OCI-LY7 (cell line): ENCODE results near the gene GDPD2. TPM values are rescaled to one million over a fixed set of nuclear protein-coding genes. Genes with fewer than 3 reads are reported as not detected.

Source experiments
- BruUV-seq: library from RNA; stranded (reverse); fragments of 400-500 nt; replicated peaks from 2 replicates; lab custom pipeline; 2021; lab: Mats Ljungman, UMichigan
- CTCF ChIA-PET: fragments of 300-600 bp; sonication (Branson Sonifier 250); formaldehyde crosslinking; loops from one replicate; lab custom pipeline; 2022; ENCODE audit warnings: antibody characterized with exemption; ENCODE audit not compliant: unreplicated experiment; lab: Charles Lee
- POLR2A ChIA-PET: fragments of 300-600 bp; sonication (Branson Sonifier 250); formaldehyde crosslinking; loops from one replicate; lab custom pipeline; 2022; ENCODE audit warnings: antibody characterized with exemption; lab: Charles Lee
- DNase-seq: peaks from one replicate; pipeline ENCODE4 v3.0.0-alpha.2; 2015; ENCODE audit warnings: low spot score
- H2AFZ ChIP-seq: fragments of 200-600 bp; sonication (generic), shearing (Covaris generic); 2 replicates; pipeline ENCODE4 v1.6.1; 2014; ENCODE audit warnings: mild to moderate bottlenecking, antibody characterized with exemption, low read length, moderate library complexity
- H3K27ac ChIP-seq: fragments of 200-600 bp; sonication (generic); 2 replicates; pipeline ENCODE4 v1.5.1; 2014; ENCODE audit warnings: mixed run types, low read depth, mild to moderate bottlenecking, moderate library complexity, low read length, inconsistent platforms; ENCODE audit not compliant: poor library complexity, severe bottlenecking
- H3K36me3 ChIP-seq: fragments of 200-600 bp; sonication (generic); 2 replicates; pipeline ENCODE4 v1.6.1; 2014; ENCODE audit warnings: mild to moderate bottlenecking, antibody characterized with exemption, low read length, moderate library complexity, mixed read lengths; ENCODE audit not compliant: insufficient read depth
- H3K4me1 ChIP-seq: fragments of 200-600 bp; sonication (generic); 2 replicates; pipeline ENCODE4 v1.5.1; 2014; ENCODE audit warnings: mild to moderate bottlenecking, low read length; ENCODE audit not compliant: insufficient read depth, poor library complexity, severe bottlenecking
- H3K4me2 ChIP-seq: fragments of 200-600 bp; sonication (generic); 2 replicates; pipeline ENCODE4 v1.6.1; 2014; ENCODE audit warnings: mild to moderate bottlenecking, low read length
- H3K4me3 ChIP-seq: fragments of 200-600 bp; sonication (generic); 2 replicates; pipeline ENCODE4 v1.5.1; 2014; ENCODE audit warnings: mild to moderate bottlenecking, low read depth, low read length; ENCODE audit not compliant: poor library complexity, severe bottlenecking
- H3K79me2 ChIP-seq: fragments of 200-600 bp; sonication (generic); 2 replicates; pipeline ENCODE4 v1.6.1; 2016; ENCODE audit warnings: low read depth, mild to moderate bottlenecking, low read length, moderate library complexity, mixed read lengths; ENCODE audit not compliant: insufficient read depth
- H3K9me2 ChIP-seq: fragments of 200-600 bp; sonication (generic); 2 replicates; pipeline ENCODE4 v1.6.1; 2016; ENCODE audit warnings: mild to moderate bottlenecking, low read length, mixed read lengths; ENCODE audit not compliant: insufficient read depth
- H3K9me3 ChIP-seq: fragments of 200-600 bp; sonication (generic); 2 replicates; pipeline ENCODE4 v1.6.1; 2014; ENCODE audit warnings: mild to moderate bottlenecking, mixed run types, low read length, mixed read lengths
- H4K20me1 ChIP-seq: fragments of 200-600 bp; sonication (generic); 2 replicates; pipeline ENCODE4 v1.6.1; 2014; ENCODE audit warnings: mild to moderate bottlenecking, antibody characterized with exemption, low read length, moderate library complexity, mixed read lengths; ENCODE audit not compliant: insufficient read depth
- EZH2phosphoT487 ChIP-seq: fragments of 200-600 bp; sonication (generic); IDR thresholded peaks from 2 replicates; pipeline ENCODE4 v1.6.1; 2018; ENCODE audit warnings: low read depth, borderline replicate concordance, mild to moderate bottlenecking, mixed run types, antibody characterized with exemption, low read length, moderate library complexity, mixed read lengths
- intact Hi-C: fragments of 100-400 bp; cut with micrococcal nuclease; formaldehyde crosslinking; loops from one replicate; pipeline ENCODE4 v1.10.0; 2022; ENCODE audit not compliant: unreplicated experiment
- total RNA-seq, 2 experiments: library from RNA; depleted of rRNA in 1 of 2; stranded (reverse); fragments of >200 nt in 1 of 2; shearing (Covaris generic) in 1 of 2; gene quantifications; 2 replicates each; pipeline ENCODE4 v1.2.3, GENCODE V29; 2014 to 2022
- TF ChIP-seq, protein P1 (sequence below): fragments of 200-600 bp; sonication (generic); conservative IDR thresholded peaks from 2 replicates; pipeline ENCODE4 v1.5.1; 2014; ENCODE audit warnings: mild to moderate bottlenecking, antibody characterized with exemption, low read length, moderate library complexity, mixed read lengths

Gene GDPD2
- total RNA-seq, 2 experiments from 2014 or later: 0.16 TPM; not detected in 1

DNA sequence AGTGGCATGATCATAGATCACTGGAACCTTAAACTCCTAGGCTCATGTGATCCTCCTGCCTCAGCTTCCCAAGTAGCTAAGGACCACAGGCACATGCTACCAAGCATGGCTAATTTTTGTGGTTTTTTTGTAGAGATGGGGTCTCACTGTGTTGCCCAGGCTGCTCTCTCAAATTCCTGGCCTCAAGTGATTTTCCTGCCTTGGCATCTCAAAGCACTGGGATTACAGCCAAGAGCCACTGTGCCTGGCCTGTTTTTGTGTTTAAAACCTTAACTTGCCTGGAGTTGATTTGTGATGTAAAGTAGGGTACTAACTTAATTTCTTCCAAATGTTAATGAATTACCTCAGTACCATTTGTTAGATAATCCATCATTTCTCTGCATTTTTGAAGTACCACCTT is 43.9 kb downstream of the GDPD2 start:
- H3K4me1 ChIP-seq: no peaks in the 10 kb centered on the region
- H4K20me1 ChIP-seq: no peaks in the 10 kb centered on the region
- TF ChIP-seq, protein P1, sequence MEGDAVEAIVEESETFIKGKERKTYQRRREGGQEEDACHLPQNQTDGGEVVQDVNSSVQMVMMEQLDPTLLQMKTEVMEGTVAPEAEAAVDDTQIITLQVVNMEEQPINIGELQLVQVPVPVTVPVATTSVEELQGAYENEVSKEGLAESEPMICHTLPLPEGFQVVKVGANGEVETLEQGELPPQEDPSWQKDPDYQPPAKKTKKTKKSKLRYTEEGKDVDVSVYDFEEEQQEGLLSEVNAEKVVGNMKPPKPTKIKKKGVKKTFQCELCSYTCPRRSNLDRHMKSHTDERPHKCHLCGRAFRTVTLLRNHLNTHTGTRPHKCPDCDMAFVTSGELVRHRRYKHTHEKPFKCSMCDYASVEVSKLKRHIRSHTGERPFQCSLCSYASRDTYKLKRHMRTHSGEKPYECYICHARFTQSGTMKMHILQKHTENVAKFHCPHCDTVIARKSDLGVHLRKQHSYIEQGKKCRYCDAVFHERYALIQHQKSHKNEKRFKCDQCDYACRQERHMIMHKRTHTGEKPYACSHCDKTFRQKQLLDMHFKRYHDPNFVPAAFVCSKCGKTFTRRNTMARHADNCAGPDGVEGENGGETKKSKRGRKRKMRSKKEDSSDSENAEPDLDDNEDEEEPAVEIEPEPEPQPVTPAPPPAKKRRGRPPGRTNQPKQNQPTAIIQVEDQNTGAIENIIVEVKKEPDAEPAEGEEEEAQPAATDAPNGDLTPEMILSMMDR: no peak
- no peak for TF ChIP-seq EZH2phosphoT487
- DNase-seq: no peak
- H3K9me2 ChIP-seq: no peaks in the 10 kb centered on the region
- H3K79me2 ChIP-seq: no peaks in the 10 kb centered on the region
- intact Hi-C loops: no loop called here
- H3K27ac ChIP-seq: no peak overlapping the region
- no peaks in the 10 kb centered on the region for H3K36me3 ChIP-seq
- BruUV-seq: no TSS peak
- ChIA-PET CTCF (no interaction called here), POLR2A (no interaction called here)
- H3K4me2 ChIP-seq: no peak overlapping the region
- no peaks in the 10 kb centered on the region for H3K9me3 ChIP-seq
- H3K4me3 ChIP-seq: no peak overlapping the region
- no peak overlapping the region for H2AFZ ChIP-seq

DNA sequence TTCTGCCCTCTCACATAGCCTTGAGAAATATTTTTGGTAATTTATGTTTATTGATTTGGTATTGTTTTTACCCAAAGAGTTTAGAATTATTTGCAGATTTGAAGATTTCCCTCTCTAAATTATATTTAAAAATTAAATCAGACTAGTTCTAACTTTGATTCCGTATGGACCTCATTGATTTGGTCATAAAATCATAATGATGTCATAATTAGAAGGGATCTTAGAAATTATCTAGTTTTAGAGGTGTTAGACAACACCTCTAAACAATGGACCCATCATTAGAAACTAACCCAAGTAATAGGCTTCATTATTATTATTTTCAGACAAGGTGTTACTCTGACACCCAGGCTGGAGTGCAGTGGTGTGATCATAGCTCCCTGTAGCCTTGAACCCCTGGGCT is 45.6 kb downstream of the GDPD2 start:
- DNase-seq: no peak
- H3K9me3 ChIP-seq: no peaks in the 10 kb centered on the region
- H2AFZ ChIP-seq: no peak overlapping the region
- H3K4me1 ChIP-seq: no peaks in the 10 kb centered on the region
- intact Hi-C loops: no loop called here
- no peaks in the 10 kb centered on the region for H3K36me3 ChIP-seq
- H3K9me2 ChIP-seq: no peaks in the 10 kb centered on the region
- H4K20me1 ChIP-seq: no peaks in the 10 kb centered on the region
- ChIA-PET CTCF (no interaction called here), POLR2A (no interaction called here)
- no TSS peak for BruUV-seq
- no peak for TF ChIP-seq EZH2phosphoT487
- TF ChIP-seq, protein P1: no peak
- no peak overlapping the region for H3K27ac ChIP-seq
- H3K79me2 ChIP-seq: no peaks in the 10 kb centered on the region
- no peak overlapping the region for H3K4me2 ChIP-seq
- no peak overlapping the region for H3K4me3 ChIP-seq

DNA sequence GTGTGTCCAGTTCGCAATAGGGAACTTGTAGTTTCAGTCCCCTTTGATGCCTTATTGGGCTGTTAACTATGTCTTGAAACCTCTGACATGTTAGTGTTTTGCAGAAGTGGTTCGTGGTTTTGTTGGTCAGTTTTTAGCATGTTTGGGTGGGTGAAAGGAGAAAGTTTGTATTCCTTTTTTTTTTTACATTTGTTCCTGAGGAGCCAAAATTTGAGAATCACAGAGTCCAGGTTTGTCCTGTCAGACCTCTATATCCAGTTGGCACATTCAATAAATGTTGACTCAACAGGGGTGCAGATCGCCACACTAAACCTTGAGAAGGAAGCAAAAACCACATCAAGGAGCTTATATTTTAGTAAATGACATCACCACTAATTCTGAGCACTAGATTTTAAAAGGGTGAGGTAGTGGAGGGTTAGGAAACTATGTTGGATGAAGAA is 47.8 kb downstream of the GDPD2 start:
- no peak overlapping the region for H3K27ac ChIP-seq
- H3K4me2 ChIP-seq: no peak overlapping the region
- ChIA-PET POLR2A (interaction anchor here (0.7 kb wide), 2 partner anchors 19 to 398 kb away, joined by 3 read pairs; no protein-coding TSS in a partner anchor), CTCF (no interaction called here)
- no TSS peak for BruUV-seq
- no peaks in the 10 kb centered on the region for H4K20me1 ChIP-seq
- no peak overlapping the region for H2AFZ ChIP-seq
- intact Hi-C loops: no loop called here
- no peaks in the 10 kb centered on the region for H3K79me2 ChIP-seq
- no peak for TF ChIP-seq EZH2phosphoT487
- TF ChIP-seq, protein P1: no peak
- DNase-seq: no peak
- no peaks in the 10 kb centered on the region for H3K9me3 ChIP-seq
- H3K36me3 ChIP-seq: no peaks in the 10 kb centered on the region
- no peaks in the 10 kb centered on the region for H3K4me1 ChIP-seq
- H3K9me2 ChIP-seq: no peaks in the 10 kb centered on the region
- H3K4me3 ChIP-seq: no peak overlapping the region
